GM18861 (cell line): ENCODE measurements around the gene SEMA4D.
A peak's percentile ranks its signal among the peaks of the same experiment; 100 is the strongest.

Experiments used
- ATAC-seq: cut with Tn5 transposase; IDR thresholded peaks from one replicate; pipeline ENCODE4 v1.9.1; 2021; ENCODE audit not compliant: unreplicated experiment

SEMA4D gene

GRCh38 chr9:89528540-89528939 lies 30.6 kb upstream of the SEMA4D start:
- ATAC-seq = no peak

DNA sequence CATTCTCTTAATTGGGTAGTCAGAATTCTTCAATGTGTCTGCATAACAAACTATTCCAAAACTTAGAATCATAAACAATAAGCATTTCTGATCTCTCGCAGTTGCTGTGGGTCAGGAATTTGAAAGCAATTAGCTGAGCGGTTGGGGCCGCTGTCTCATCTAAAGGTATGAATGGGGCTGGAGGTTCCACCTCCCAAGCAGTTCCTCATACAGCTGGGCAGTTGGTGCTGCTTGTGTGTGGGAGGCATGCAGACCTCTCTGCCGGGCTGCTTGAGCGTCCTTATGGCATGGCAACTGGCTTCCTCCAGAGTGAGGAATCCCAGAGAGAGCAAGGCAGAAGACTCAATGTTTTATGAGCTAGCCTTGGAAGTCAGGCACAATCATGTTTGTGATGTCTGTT lies 30.2 kb upstream of the SEMA4D start:
- ATAC-seq = no peak

- ATAC-seq = no peak
Observed at GRCh38 chr9:89527084-89527483, 29.2 kb upstream of the SEMA4D start.

DNA sequence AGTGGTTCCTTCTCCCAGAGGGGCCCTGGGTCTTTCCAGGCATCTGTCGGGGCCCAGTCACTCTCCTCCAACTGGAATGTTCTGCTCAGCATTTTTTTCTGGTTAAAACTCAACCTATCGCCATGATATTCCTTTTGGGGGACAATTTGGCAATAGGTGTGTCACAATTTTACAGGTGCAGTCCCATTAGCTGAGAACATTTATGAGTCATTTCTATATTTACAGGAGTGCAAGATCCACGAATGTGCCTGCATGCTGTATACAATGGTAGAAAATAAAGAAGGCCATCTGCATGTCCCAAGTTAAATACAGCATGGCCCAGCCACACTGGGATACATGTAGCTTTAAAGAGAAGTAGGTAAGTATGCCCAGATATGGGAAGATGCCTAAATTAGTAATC lies 28.8 kb upstream of the SEMA4D start:
- ATAC-seq = no peak

GRCh38 chr9:89525446-89526374 lies 27.8 kb upstream of the SEMA4D start:
- ATAC-seq = no peak

GRCh38 chr9:89524963-89525362 lies 27.1 kb upstream of the SEMA4D start:
- no peak for ATAC-seq

GRCh38 chr9:89523948-89524347 lies 26.0 kb upstream of the SEMA4D start:
- no peak for ATAC-seq

DNA sequence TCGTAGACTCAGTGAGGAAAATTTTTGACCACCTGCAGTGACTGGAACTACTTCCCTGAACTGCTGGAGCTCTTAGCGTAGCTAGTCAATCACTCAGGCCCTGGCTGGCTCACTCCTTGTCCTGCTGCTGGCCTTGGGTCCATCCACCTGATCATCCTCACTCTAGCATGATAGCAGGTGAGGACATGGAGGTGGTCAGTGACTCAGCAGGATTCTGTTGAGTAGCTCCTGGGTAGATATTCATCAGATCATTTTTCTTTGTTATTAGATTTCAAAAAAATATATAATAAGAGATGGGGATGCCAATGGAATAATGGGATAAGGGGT lies 25.0 kb upstream of the SEMA4D start:
- no peak for ATAC-seq

DNA sequence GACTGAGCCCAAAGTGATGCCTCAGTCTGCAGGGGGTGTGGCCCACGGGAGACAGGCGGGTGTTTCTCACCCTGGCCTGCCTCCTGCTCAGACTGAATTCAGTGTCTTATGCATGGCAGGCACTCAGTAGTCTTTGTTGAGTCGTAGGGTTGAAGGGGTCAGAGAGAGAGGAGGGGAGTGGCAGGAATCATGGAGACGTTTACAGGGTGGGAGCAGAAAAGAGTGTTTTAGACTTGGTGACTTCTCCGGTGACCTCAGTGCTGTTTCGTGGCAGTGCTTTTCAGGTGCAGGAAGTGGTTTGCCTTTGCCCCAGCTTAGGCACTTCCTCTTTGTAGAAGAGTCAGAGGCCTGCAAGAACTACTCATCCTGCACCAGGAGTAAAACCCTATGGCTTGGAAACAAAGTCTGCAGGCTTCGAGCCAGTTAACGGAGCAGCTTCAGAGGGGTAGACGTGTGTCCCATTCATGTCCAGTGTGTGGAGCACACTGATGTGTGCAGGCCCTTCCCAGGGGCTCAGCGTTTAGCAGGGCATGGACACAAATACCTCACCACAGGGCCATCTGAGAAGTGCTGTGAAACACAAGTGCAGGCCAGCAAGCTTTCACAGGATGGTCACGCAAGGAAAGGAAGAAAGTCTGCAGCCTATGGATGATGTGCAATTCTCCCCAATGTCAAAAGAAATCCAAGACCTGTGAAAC lies 24.5 kb upstream of the SEMA4D start:
- ATAC-seq = peak; percentile 80

DNA sequence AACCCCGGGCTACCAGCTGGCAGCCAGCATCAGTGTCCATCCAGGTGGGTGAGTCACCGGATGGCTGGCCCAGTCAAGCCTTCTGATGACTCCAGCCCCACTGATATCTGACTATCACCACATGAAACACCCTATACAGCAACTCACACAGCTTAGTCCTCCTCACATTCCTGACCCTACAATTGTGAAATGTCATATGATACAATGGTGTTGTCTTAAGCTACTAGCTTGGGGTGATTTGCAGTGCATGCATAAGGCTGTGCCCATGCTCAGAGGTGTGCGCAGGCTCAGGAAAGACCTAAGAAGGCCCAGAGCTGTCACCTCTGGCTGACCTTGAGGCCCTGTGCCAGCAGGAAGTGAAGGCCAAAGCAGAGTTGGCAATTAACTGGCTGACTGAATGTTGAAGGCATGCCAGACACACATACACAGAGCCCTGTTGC lies 21.5 kb upstream of the SEMA4D start:
- no peak for ATAC-seq

DNA sequence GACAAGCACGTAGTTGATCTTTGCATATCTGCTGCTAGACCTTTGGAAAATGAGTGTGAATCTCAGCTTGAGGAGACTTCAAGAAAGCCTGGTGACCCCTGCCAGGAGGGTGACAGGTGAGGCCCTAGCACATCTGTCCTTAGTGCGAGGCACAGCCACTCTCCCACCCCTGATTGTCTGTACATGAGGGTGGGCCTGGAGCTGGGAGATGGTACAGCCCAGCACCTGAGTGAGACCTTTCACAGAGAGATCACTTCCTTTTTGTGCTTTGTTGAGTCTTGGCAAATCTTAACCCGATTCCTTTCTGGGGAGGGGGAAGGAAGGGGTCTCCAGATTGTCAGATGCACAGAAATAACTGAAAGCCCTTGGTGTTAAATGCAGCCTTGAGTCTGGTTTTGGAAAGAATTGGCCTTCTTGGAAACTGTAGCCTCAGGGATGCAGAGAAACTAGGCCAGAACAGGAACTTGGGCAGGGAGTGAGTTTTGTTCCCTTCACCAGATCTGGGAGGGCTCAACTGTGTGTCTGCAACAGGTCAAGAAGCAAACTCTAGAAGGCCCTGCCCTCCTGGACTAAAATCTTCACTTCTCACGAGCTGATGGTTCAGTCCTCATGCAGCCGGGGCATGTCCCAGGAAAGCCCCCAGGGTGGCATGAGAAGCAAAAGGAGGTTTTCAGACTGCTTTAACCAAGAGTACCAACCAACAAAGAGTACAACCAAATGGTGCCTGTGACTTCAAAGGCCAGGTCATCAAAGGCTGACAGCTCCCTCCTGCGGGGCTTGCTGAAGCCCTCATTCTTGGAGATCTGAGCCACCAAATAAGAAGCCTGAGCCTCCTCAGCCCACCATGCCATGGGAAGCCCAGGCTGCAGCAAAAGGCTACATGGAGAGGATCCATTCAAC lies 20.8 kb upstream of the SEMA4D start:
- no peak for ATAC-seq

- ATAC-seq = no peak
Observed at GRCh38 chr9:89515416-89515815, 17.5 kb upstream of the SEMA4D start.

DNA sequence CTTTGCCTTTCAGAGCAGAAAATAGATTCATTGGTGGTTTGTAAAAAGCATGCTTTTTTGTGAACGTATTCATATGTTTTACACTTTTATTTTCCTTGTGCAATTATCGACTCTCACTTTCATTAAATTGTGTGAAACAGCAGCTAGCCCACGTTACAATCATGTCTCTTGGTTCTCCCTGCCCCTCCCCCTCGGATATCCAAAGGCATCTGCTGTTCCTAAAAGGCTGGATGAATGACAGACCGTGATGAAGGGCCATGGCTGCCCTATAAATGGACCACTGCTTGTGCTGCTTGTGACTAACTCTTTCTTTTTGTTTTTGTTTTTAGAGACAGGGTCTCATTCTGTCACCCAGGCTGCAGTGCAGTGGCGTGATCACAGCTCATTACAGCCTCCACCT lies 17.0 kb upstream of the SEMA4D start:
- ATAC-seq = no peak

DNA sequence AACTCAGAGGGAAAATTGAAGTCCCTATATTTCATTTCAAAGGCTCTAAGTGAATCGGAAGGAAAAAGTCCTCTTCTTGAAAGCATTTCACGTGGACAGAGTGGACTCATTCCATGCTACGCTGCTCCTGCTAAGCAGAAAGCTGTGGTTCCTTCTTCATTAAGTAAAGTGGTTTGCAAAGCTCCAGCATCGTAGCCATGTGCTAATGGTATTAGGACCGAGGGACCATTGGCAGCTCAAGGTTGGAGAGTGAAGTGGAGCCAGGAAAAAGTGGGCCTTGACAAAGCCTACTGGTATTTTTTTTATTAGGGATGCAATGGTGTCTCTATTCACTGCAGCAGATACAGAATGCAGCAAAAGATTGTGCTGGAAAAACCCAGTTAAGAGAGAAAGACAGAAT lies 16.4 kb upstream of the SEMA4D start:
- ATAC-seq = no peak

- ATAC-seq = no peak
Observed at GRCh38 chr9:89513837-89514236, 15.9 kb upstream of the SEMA4D start.

GRCh38 chr9:89512382-89512781 lies 14.5 kb upstream of the SEMA4D start:
- no peak for ATAC-seq

DNA sequence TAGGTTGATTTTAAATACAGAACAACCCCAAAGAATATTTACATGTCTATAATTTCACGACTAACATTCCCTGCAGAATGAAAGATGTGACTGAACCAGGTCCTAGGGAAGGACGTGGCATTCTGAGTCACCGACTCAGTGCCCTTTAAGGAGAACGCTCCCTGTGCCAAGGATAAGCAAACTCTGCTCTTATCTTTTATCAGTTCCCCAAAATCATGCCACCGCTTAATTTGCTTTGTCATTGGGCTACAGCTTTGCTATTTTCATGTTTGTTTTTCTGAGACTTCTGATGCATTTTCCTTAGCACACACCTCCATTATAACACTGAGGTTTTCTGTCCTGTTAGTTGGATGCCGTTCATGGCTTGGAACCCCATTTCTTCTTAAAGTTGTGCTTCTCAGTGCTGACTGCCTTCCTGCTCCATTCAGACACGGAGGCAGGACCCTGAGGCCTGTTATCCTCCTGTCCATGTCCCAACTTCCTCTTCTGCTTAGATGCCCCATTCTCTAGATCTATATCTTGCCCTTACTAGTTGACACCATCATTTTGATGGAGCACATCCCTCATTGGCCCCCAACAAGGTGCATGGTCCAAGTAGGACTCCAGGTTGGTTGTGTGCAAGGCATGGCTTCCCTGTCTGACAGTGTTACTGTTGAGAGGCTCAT lies 11.2 kb upstream of the SEMA4D start:
- ATAC-seq = no peak

DNA sequence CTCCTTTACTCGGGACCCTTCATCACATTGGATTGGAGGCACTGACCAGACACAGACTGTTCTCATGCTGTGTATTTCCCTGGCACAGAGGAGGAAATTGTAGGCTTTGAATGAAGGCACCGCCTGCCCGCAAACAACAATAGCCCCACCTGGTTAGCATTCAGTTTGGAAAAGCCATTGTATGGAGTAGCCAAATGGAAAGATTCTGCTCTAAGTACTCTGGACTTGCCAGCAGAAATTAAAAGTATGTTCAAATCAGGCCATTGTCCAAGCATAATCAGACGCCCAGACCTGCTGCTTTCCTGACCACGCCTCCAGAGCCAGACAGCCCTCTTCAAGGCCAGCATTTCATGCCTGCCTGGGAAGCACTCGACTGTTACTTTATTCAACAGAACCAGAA lies 8.0 kb upstream of the SEMA4D start:
- ATAC-seq = no peak

GRCh38 chr9:89505048-89505447 lies 7.1 kb upstream of the SEMA4D start:
- ATAC-seq = no peak

DNA sequence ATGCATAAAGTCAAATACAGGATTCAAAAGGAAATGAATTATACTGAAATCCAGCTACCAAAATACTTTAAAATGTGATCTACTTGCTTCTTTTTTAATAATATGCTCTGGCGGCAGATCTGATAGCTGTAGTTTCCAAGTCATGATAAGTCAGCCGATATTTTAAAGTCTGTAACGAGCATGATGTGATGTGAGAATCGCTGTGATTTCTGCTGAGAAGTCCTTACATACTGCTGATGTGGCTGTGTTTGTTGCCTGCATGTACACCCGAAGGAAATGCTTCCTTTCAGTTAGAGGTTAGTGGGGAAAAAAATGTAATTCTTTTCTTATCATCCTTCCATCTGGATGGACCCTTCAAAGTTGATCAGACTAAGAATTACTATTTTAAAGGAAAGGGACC lies 4.8 kb upstream of the SEMA4D start:
- no peak for ATAC-seq

DNA sequence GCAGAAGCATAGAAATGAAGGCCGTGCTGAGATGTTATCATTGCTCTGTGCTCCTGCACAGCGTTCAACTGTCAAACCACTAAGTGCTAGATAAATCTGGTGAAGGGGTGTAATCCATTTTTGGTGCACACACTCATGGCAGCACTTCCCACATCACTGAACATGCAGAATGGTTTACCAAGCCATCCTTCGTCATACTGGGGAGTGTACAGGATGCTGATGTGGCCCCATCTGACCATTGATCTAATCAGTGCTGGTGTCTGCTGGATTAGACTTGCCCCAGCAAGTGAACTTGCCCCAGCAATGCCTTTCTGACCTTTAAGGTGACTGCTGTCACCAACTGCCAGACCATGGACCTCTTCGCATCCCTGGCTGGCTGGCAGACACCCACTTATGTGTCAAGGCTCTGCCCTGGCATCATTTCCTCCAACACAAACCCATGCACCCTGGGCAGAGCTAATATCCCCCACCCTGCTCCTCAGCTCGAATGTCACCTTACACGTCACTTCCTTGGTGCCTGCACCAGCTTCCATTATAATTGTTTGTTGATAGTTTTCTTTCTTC lies 4.2 kb upstream of the SEMA4D start:
- no peak for ATAC-seq
